Measurements from ENCODE around the gene DHCR7.
"Not testable (repeated sequence)": the region's sequence is repeated elsewhere in the genome, so short reads cannot be mapped to it uniquely, and the experiment has no call there.

The DHCR7 gene

GRCh38 chr11:71428861-71429435, 19.2 kb downstream of the DHCR7 start:
- H2BK120ac ChIP-seq (ENCODE audit: low read depth, low read length) = no peak overlapping the region
- no peak overlapping the region for H2BK15ac ChIP-seq (replicated peaks; ENCODE audit: low read depth)

GRCh38 chr11:71426413-71426812, 21.8 kb downstream of the DHCR7 start:
- Histone ChIP-seq H3K79me2 (ENCODE audit: control insufficient read depth, insufficient read depth, low read length) (no peaks in the 10 kb centered on the region), H3K18ac (ENCODE audit: low read length) (no peak overlapping the region), H3K4me3 (ENCODE audit: low read length) (no peak overlapping the region), H3K4me1 (ENCODE audit: control insufficient read depth, low read depth, low read length) (no peaks in the 10 kb centered on the region), H3K27ac (ENCODE audit: low read depth, low read length) (no peak overlapping the region), H2BK5ac (ENCODE audit: low read length) (no peak overlapping the region), H2BK15ac (replicated peaks; ENCODE audit: low read depth) (no peak overlapping the region), H3K9ac (ENCODE audit: low read length) (no peak overlapping the region), H2AK5ac (ENCODE audit: low read length) (no peak overlapping the region), H3K79me1 (ENCODE audit: low read length) (no peaks in the 10 kb centered on the region), H3K27me3 (ENCODE audit: insufficient read depth, low read length, poor library complexity) (no peaks in the 10 kb centered on the region), H4K8ac (ENCODE audit: low read depth, low read length) (no peak overlapping the region), H2BK120ac (ENCODE audit: low read depth, low read length) (no peak overlapping the region), H3K56ac (ENCODE audit: low read length) (no peak overlapping the region), H3K23ac (ENCODE audit: low read length) (no peak overlapping the region), H3K36me3 (ENCODE audit: control insufficient read depth, insufficient read depth, low read length) (no peaks in the 10 kb centered on the region), H4K5ac (ENCODE audit: low read length) (no peak overlapping the region), H3K4ac (ENCODE audit: low read depth, low read length) (no peak overlapping the region), H3K4me2 (ENCODE audit: low read length) (no peak overlapping the region)
- DNase-seq = no peak
- no CpG with 5 or more reads among the region's 3 CpGs for WGBS (ENCODE audit: extremely low coverage, insufficient coverage, low lambda C conversion rate)

More at GRCh38 chr11:71428861-71429435, 19.2 kb downstream of the DHCR7 start:
- no peak overlapping the region for H3K56ac ChIP-seq (ENCODE audit: low read length)
- H3K4ac ChIP-seq (ENCODE audit: low read depth, low read length) = no peak overlapping the region
- no peak for DNase-seq
- no peaks in the 10 kb centered on the region for H3K27me3 ChIP-seq (ENCODE audit: insufficient read depth, low read length, poor library complexity)
- no CpG with 5 or more reads among the region's 7 CpGs for WGBS (ENCODE audit: extremely low coverage, insufficient coverage, low lambda C conversion rate)
- H3K79me1 ChIP-seq (ENCODE audit: low read length) = no peaks in the 10 kb centered on the region
- H3K4me1 ChIP-seq (ENCODE audit: control insufficient read depth, low read depth, low read length) = no peaks in the 10 kb centered on the region
- H3K23ac ChIP-seq (ENCODE audit: low read length) = no peak overlapping the region
- H3K9ac ChIP-seq (ENCODE audit: low read length) = no peak overlapping the region
- no peak overlapping the region for H2AK5ac ChIP-seq (ENCODE audit: low read length)
- H3K4me2 ChIP-seq (ENCODE audit: low read length) = no peak overlapping the region
- no peak overlapping the region for H2BK5ac ChIP-seq (ENCODE audit: low read length)
- no peaks in the 10 kb centered on the region for H3K79me2 ChIP-seq (ENCODE audit: control insufficient read depth, insufficient read depth, low read length)
- no peak overlapping the region for H3K4me3 ChIP-seq (ENCODE audit: low read length)
- H4K5ac ChIP-seq (ENCODE audit: low read length) = no peak overlapping the region
- no peak overlapping the region for H3K27ac ChIP-seq (ENCODE audit: low read depth, low read length)
- no peak overlapping the region for H3K18ac ChIP-seq (ENCODE audit: low read length)
- H4K8ac ChIP-seq (ENCODE audit: low read depth, low read length) = no peak overlapping the region
- no peaks in the 10 kb centered on the region for H3K36me3 ChIP-seq (ENCODE audit: control insufficient read depth, insufficient read depth, low read length)

GRCh38 chr11:71425860-71426259, 22.3 kb downstream of the DHCR7 start:
- Histone ChIP-seq H3K79me2 (ENCODE audit: control insufficient read depth, insufficient read depth, low read length) (no peaks in the 10 kb centered on the region), H4K8ac (ENCODE audit: low read depth, low read length) (no peak overlapping the region), H3K4me2 (ENCODE audit: low read length) (no peak overlapping the region), H3K79me1 (ENCODE audit: low read length) (no peaks in the 10 kb centered on the region), H3K27ac (ENCODE audit: low read depth, low read length) (no peak overlapping the region), H3K18ac (ENCODE audit: low read length) (no peak overlapping the region), H3K27me3 (ENCODE audit: insufficient read depth, low read length, poor library complexity) (no peaks in the 10 kb centered on the region), H3K23ac (ENCODE audit: low read length) (no peak overlapping the region), H3K36me3 (ENCODE audit: control insufficient read depth, insufficient read depth, low read length) (no peaks in the 10 kb centered on the region), H3K4ac (ENCODE audit: low read depth, low read length) (no peak overlapping the region), H2BK15ac (replicated peaks; ENCODE audit: low read depth) (no peak overlapping the region), H2BK5ac (ENCODE audit: low read length) (no peak overlapping the region), H3K56ac (ENCODE audit: low read length) (no peak overlapping the region), H2AK5ac (ENCODE audit: low read length) (no peak overlapping the region), H4K5ac (ENCODE audit: low read length) (no peak overlapping the region), H3K4me3 (ENCODE audit: low read length) (no peak overlapping the region), H2BK120ac (ENCODE audit: low read depth, low read length) (no peak overlapping the region), H3K4me1 (ENCODE audit: control insufficient read depth, low read depth, low read length) (no peaks in the 10 kb centered on the region), H3K9ac (ENCODE audit: low read length) (no peak overlapping the region)
- no peak for DNase-seq
- WGBS (ENCODE audit: extremely low coverage, insufficient coverage, low lambda C conversion rate) = no CpG with 5 or more reads among the region's 4 CpGs

- no peak overlapping the region for H4K5ac ChIP-seq (ENCODE audit: low read length)
- no peak overlapping the region for H3K4me2 ChIP-seq (ENCODE audit: low read length)
- H3K4ac ChIP-seq (ENCODE audit: low read depth, low read length) = no peak overlapping the region
- no peak overlapping the region for H4K8ac ChIP-seq (ENCODE audit: low read depth, low read length)
- peak; percentile 12 for DNase-seq
- H3K36me3 ChIP-seq (ENCODE audit: control insufficient read depth, insufficient read depth, low read length) = no peaks in the 10 kb centered on the region
- H3K4me3 ChIP-seq (ENCODE audit: low read length) = no peak overlapping the region
- H3K79me1 ChIP-seq (ENCODE audit: low read length) = no peaks in the 10 kb centered on the region
- H3K23ac ChIP-seq (ENCODE audit: low read length) = no peak overlapping the region
- no peak overlapping the region for H2BK15ac ChIP-seq (replicated peaks; ENCODE audit: low read depth)
- H3K27me3 ChIP-seq (ENCODE audit: insufficient read depth, low read length, poor library complexity) = no peaks in the 10 kb centered on the region
- H2BK120ac ChIP-seq (ENCODE audit: low read depth, low read length) = no peak overlapping the region
- no peaks in the 10 kb centered on the region for H3K4me1 ChIP-seq (ENCODE audit: control insufficient read depth, low read depth, low read length)
- no peak overlapping the region for H3K18ac ChIP-seq (ENCODE audit: low read length)
- H2BK5ac ChIP-seq (ENCODE audit: low read length) = no peak overlapping the region
- H3K79me2 ChIP-seq (ENCODE audit: control insufficient read depth, insufficient read depth, low read length) = no peaks in the 10 kb centered on the region
- no peak overlapping the region for H2AK5ac ChIP-seq (ENCODE audit: low read length)
- no peak overlapping the region for H3K27ac ChIP-seq (ENCODE audit: low read depth, low read length)
- no peak overlapping the region for H3K56ac ChIP-seq (ENCODE audit: low read length)
- no CpG with 5 or more reads among the region's 2 CpGs for WGBS (ENCODE audit: extremely low coverage, insufficient coverage, low lambda C conversion rate)
- H3K9ac ChIP-seq (ENCODE audit: low read length) = no peak overlapping the region
These were observed 22.8 kb downstream of the DHCR7 start for GRCh38 chr11:71425409-71425808.

GRCh38 chr11:71423181-71423790, 24.9 kb downstream of the DHCR7 start:
- Histone ChIP-seq H3K27me3 (ENCODE audit: insufficient read depth, low read length, poor library complexity) (no peaks in the 10 kb centered on the region), H3K4ac (ENCODE audit: low read depth, low read length) (no peak overlapping the region), H3K9ac (ENCODE audit: low read length) (no peak overlapping the region), H3K23ac (ENCODE audit: low read length) (no peak overlapping the region), H2BK15ac (replicated peaks; ENCODE audit: low read depth) (no peak overlapping the region), H2BK120ac (ENCODE audit: low read depth, low read length) (no peak overlapping the region), H3K4me1 (ENCODE audit: control insufficient read depth, low read depth, low read length) (no peaks in the 10 kb centered on the region), H4K5ac (ENCODE audit: low read length) (no peak overlapping the region), H3K4me3 (ENCODE audit: low read length) (no peak overlapping the region), H4K8ac (ENCODE audit: low read depth, low read length) (no peak overlapping the region), H3K36me3 (ENCODE audit: control insufficient read depth, insufficient read depth, low read length) (no peaks in the 10 kb centered on the region), H3K27ac (ENCODE audit: low read depth, low read length) (no peak overlapping the region), H3K79me1 (ENCODE audit: low read length) (no peaks in the 10 kb centered on the region), H2BK5ac (ENCODE audit: low read length) (no peak overlapping the region), H3K4me2 (ENCODE audit: low read length) (no peak overlapping the region), H3K79me2 (ENCODE audit: control insufficient read depth, insufficient read depth, low read length) (no peaks in the 10 kb centered on the region), H3K56ac (ENCODE audit: low read length) (no peak overlapping the region), H2AK5ac (ENCODE audit: low read length) (no peak overlapping the region), H3K18ac (ENCODE audit: low read length) (no peak overlapping the region)
- DNase-seq = no peak
- no CpG with 5 or more reads among the region's 7 CpGs for WGBS (ENCODE audit: extremely low coverage, insufficient coverage, low lambda C conversion rate)

GRCh38 chr11:71422318-71422717, 25.9 kb downstream of the DHCR7 start:
- not testable (repeated sequence) for H2BK15ac ChIP-seq (replicated peaks; ENCODE audit: low read depth); H3K27ac ChIP-seq (ENCODE audit: low read depth, low read length); H2BK5ac ChIP-seq (ENCODE audit: low read length); DNase-seq; H2AK5ac ChIP-seq (ENCODE audit: low read length); H4K8ac ChIP-seq (ENCODE audit: low read depth, low read length); H3K79me2 ChIP-seq (ENCODE audit: control insufficient read depth, insufficient read depth, low read length); H3K23ac ChIP-seq (ENCODE audit: low read length); H4K5ac ChIP-seq (ENCODE audit: low read length); H3K4me2 ChIP-seq (ENCODE audit: low read length); H3K4ac ChIP-seq (ENCODE audit: low read depth, low read length); H2BK120ac ChIP-seq (ENCODE audit: low read depth, low read length); H3K4me1 ChIP-seq (ENCODE audit: control insufficient read depth, low read depth, low read length); H3K9ac ChIP-seq (ENCODE audit: low read length); H3K27me3 ChIP-seq (ENCODE audit: insufficient read depth, low read length, poor library complexity); H3K79me1 ChIP-seq (ENCODE audit: low read length); H3K18ac ChIP-seq (ENCODE audit: low read length); H3K56ac ChIP-seq (ENCODE audit: low read length); H3K36me3 ChIP-seq (ENCODE audit: control insufficient read depth, insufficient read depth, low read length); H3K4me3 ChIP-seq (ENCODE audit: low read length)
- no CpG with 5 or more reads among the region's 3 CpGs for WGBS (ENCODE audit: extremely low coverage, insufficient coverage, low lambda C conversion rate)
